Measurements from ENCODE around the gene SNTB2. TPM values are rescaled to one million over a fixed set of nuclear protein-coding genes. Genes with fewer than 3 reads are reported as not detected.

Gene SNTB2
- total and polyA plus RNA-seq, 2 donors (not counting 3 experiments of a cell fraction or from before 2014, with no cell fraction given) = 24.9 to 73.7 TPM

GRCh38 chr16:69315486-69316311 is 128.7 kb downstream of the SNTB2 start:
- Histone ChIP-seq H3K9me3 (replicated peaks; ENCODE audit: control insufficient read depth, insufficient read depth, low read length) (no peaks in the 10 kb centered on the region), H3K9me1 (replicated peaks; ENCODE audit: control insufficient read depth, extremely low read depth, insufficient read depth, low read length) (no peaks in the 10 kb centered on the region), H3K4me3 (replicated peaks in 1 of 3; ENCODE audit: insufficient read depth in 1 of 3, low read depth in 1 of 3, low read length in 3 of 3) (no peak overlapping the region), H3K79me2 (ENCODE audit: control insufficient read depth, insufficient read depth, low read length) (peaks cover 41% of the 10 kb centered on the region), H3K27me3 (ENCODE audit: control insufficient read depth in 2 of 2, insufficient read depth in 2 of 2, low read length in 2 of 2) (no peaks in the 10 kb centered on the region), H3K36me3 (ENCODE audit: control insufficient read depth in 2 of 2, extremely low read depth in 1 of 2, insufficient read depth in 2 of 2, low read length in 2 of 2) (peaks cover 21 to 47% of the 10 kb centered on the region in 2 experiments), H3K27ac (ENCODE audit: insufficient read depth, low read depth, low read length) (no peak overlapping the region), H2AFZ (ENCODE audit: low read depth, low read length) (no peak overlapping the region), H3K4me2 (ENCODE audit: insufficient read depth, low read length) (no peak overlapping the region), H4K20me1 (replicated peaks; ENCODE audit: control insufficient read depth, extremely low read depth, insufficient read depth, low read length) (no peaks in the 10 kb centered on the region), H3K9ac (replicated peaks; ENCODE audit: extremely low read depth, insufficient read depth, low read length) (no peak overlapping the region), H3K4me1 (ENCODE audit: control insufficient read depth, extremely low read depth, insufficient read depth, low read length) (peaks cover 6% of the 10 kb centered on the region)
- no TSS peak for BruUV-seq (replicated peaks)
- DNase-seq (ENCODE audit: low read depth, low spot score) = no peak
- ChIA-PET CTCF (interaction anchor here (1.6 kb wide), 1 partner anchor 11 kb away, joined by 5 read pairs; no protein-coding TSS in a partner anchor), POLR2A (no interaction called here)
- intact Hi-C loops (cut with micrococcal nuclease) = no loop called here
- TF ChIP-seq FOS (IDR thresholded peaks at IDR 0.05; ENCODE audit: borderline replicate concordance, insufficient read depth, low read length) (no peak), JUN (IDR thresholded peaks at IDR 0.05; ENCODE audit: borderline replicate concordance, insufficient read depth, insufficient read length, low read depth) (no peak), POLR2AphosphoS5 (IDR thresholded peaks at IDR 0.05; ENCODE audit: insufficient read depth, low read depth, low read length) (no peak), MYC (IDR thresholded peaks at IDR 0.05; ENCODE audit: low read depth, low read length) (no peak), CTCF (IDR thresholded peaks at IDR 0.05; ENCODE audit: extremely low read depth in 1 of 2, insufficient read depth in 1 of 2, low read depth in 1 of 2, low read length in 2 of 2) (no peak), MAX (IDR thresholded peaks at IDR 0.05; ENCODE audit: insufficient read depth, insufficient read length) (no peak), GATA2 (IDR thresholded peaks at IDR 0.05; ENCODE audit: insufficient read depth, insufficient read length, low read depth, low read length) (no peak), POLR2A (IDR thresholded peaks at IDR 0.05; ENCODE audit: low read depth, low read length) (no peak), EZH2 (IDR thresholded peaks at IDR 0.05; ENCODE audit: borderline replicate concordance, low read depth, low read length, severe bottlenecking) (no peak)
- dilution Hi-C loops (cut with MboI; ENCODE audit: extremely low pct_ligation_motif_present, low sequenced_read_pairs) = no loop called here
- FAIRE-seq = no peak

Data from endothelial cell of umbilical vein (primary cell).